Trophoblast cell (in vitro differentiated cells and primary cell): ENCODE results near the gene ABCC4.

Experiments used
- DNase-seq, 2 donors: peaks; one replicate each; pipeline ENCODE4 v3.0.0-alpha.2; 2016
- H2AFZ ChIP-seq: 2 replicates; pipeline ENCODE4 v1.6.1; 2013; ENCODE audit warnings: low read length, moderate library complexity, mild to moderate bottlenecking; ENCODE audit not compliant: insufficient read depth, poor library complexity
- H2AK5ac ChIP-seq: 2 replicates; pipeline ENCODE4 v1.6.1; 2013; ENCODE audit warnings: mild to moderate bottlenecking, low read length
- H2BK120ac ChIP-seq: 2 replicates; pipeline ENCODE4 v1.6.1; 2013; ENCODE audit warnings: low read length, mild to moderate bottlenecking, moderate library complexity; ENCODE audit not compliant: insufficient read depth, poor library complexity
- H2BK12ac ChIP-seq: 2 replicates; pipeline ENCODE4 v1.6.1; 2013; ENCODE audit warnings: mild to moderate bottlenecking, low read length, moderate library complexity
- H2BK5ac ChIP-seq: 2 replicates; pipeline ENCODE4 v1.6.1; 2013; ENCODE audit warnings: low read length, low read depth, moderate library complexity, mild to moderate bottlenecking; ENCODE audit not compliant: poor library complexity
- H3K14ac ChIP-seq: 2 replicates; pipeline ENCODE4 v1.6.1; 2013; ENCODE audit warnings: mild to moderate bottlenecking, low read length
- H3K18ac ChIP-seq: 2 replicates; pipeline ENCODE4 v1.6.1; 2013; ENCODE audit warnings: mild to moderate bottlenecking, low read length
- H3K23ac ChIP-seq: 2 replicates; pipeline ENCODE4 v1.6.1; 2013; ENCODE audit warnings: low read length
- H3K27ac ChIP-seq: 2 replicates; pipeline ENCODE4 v1.5.1; 2013; ENCODE audit warnings: low read depth, mild to moderate bottlenecking, inconsistent platforms, low read length, moderate library complexity
- H3K27me3 ChIP-seq: 2 replicates; pipeline ENCODE4 v1.6.1; 2013; ENCODE audit warnings: inconsistent platforms, mild to moderate bottlenecking, low read length, moderate library complexity; ENCODE audit not compliant: insufficient read depth
- H3K36me3 ChIP-seq, 2 experiments: 1 replicate in 1 of 2; 2 replicates in 1 of 2; pipeline ENCODE4 v1.6.1; 2013; ENCODE audit warnings: low read length in 2 of 2, mild to moderate bottlenecking in 2 of 2, moderate library complexity in 1 of 2; ENCODE audit not compliant: insufficient read depth in 2 of 2, control insufficient read depth in 1 of 2
- H3K4ac ChIP-seq: 2 replicates; pipeline ENCODE4 v1.6.1; 2013; ENCODE audit warnings: low read depth, mild to moderate bottlenecking, low read length, moderate library complexity
- H3K4me1 ChIP-seq, 2 experiments: 1 replicate in 1 of 2; 2 replicates in 1 of 2; pipeline ENCODE4 v1.6.1; 2013; ENCODE audit warnings: low read length in 2 of 2, mild to moderate bottlenecking in 2 of 2, moderate library complexity in 1 of 2; ENCODE audit not compliant: insufficient read depth in 2 of 2, control insufficient read depth in 1 of 2
- H3K4me2 ChIP-seq: 2 replicates; pipeline ENCODE4 v1.6.1; 2013; ENCODE audit warnings: inconsistent platforms, mild to moderate bottlenecking, low read length, moderate library complexity
- H3K4me3 ChIP-seq: 2 replicates; pipeline ENCODE4 v1.5.1; 2013; ENCODE audit warnings: mild to moderate bottlenecking, low read depth, low read length, inconsistent platforms
- H3K79me1 ChIP-seq: one replicate; pipeline ENCODE4 v1.6.1; 2013; ENCODE audit warnings: low read length
- H3K79me2 ChIP-seq: 2 replicates; pipeline ENCODE4 v1.6.1; 2013; ENCODE audit warnings: low read length, mild to moderate bottlenecking; ENCODE audit not compliant: control insufficient read depth, insufficient read depth, poor library complexity
- H3K9ac ChIP-seq: 2 replicates; pipeline ENCODE4 v1.6.1; 2013; ENCODE audit warnings: mild to moderate bottlenecking, low read length
- H3K9me3 ChIP-seq: 2 replicates; pipeline ENCODE4 v1.6.1; 2013; ENCODE audit warnings: low read depth, mild to moderate bottlenecking, control low read depth, inconsistent platforms, low read length; ENCODE audit not compliant: insufficient read depth
- H4K12ac ChIP-seq: 2 replicates; pipeline ENCODE4 v1.6.1; 2013; ENCODE audit warnings: low read depth, mild to moderate bottlenecking, low read length, moderate library complexity
- H4K8ac ChIP-seq: 2 replicates; pipeline ENCODE4 v1.6.1; 2013; ENCODE audit warnings: low read depth, mild to moderate bottlenecking, low read length, moderate library complexity
- H4K91ac ChIP-seq: one replicate; pipeline ENCODE4 v1.6.1; 2013; ENCODE audit warnings: low read depth, mild to moderate bottlenecking, low read length, moderate library complexity
- WGBS: extraction: QIAGEN DNeasy Blood & Tissue Kit; methylation state at CpG from one replicate; pipeline ENCODE4 v1.1.7; 2013; ENCODE audit warnings: missing lambda C conversion rate; ENCODE audit not compliant: insufficient read length, insufficient coverage; ENCODE audit errors: extremely low coverage; 5-methylcytosine and 5-hydroxymethylcytosine counted together

Gene ABCC4

GRCh38 chr13:95123726-95124125, 177.5 kb downstream of the ABCC4 start:
- no peak overlapping the region for H2AK5ac ChIP-seq
- no CpG with 5 or more reads among the region's 7 CpGs for WGBS
- no peaks in the 10 kb centered on the region for H3K4me1 ChIP-seq
- no peaks in the 10 kb centered on the region for H3K27me3 ChIP-seq
- H3K79me1 ChIP-seq = no peaks in the 10 kb centered on the region
- no peaks in the 10 kb centered on the region for H3K36me3 ChIP-seq
- H3K18ac ChIP-seq = no peak overlapping the region
- H2AFZ ChIP-seq = no peak overlapping the region
- H2BK120ac ChIP-seq = no peak overlapping the region
- no peak overlapping the region for H2BK5ac ChIP-seq
- H3K9me3 ChIP-seq = no peaks in the 10 kb centered on the region
- H3K4ac ChIP-seq = no peak overlapping the region
- DNase-seq = no peak
- H2BK12ac ChIP-seq = no peak overlapping the region
- H4K12ac ChIP-seq = no peak overlapping the region
- H3K23ac ChIP-seq = no peak overlapping the region
- H3K27ac ChIP-seq = no peak overlapping the region
- H3K4me2 ChIP-seq = no peak overlapping the region
- no peak overlapping the region for H3K4me3 ChIP-seq
- H3K9ac ChIP-seq = no peak overlapping the region
- H3K79me2 ChIP-seq = no peaks in the 10 kb centered on the region
- H4K91ac ChIP-seq = no peak overlapping the region
- H4K8ac ChIP-seq = no peak overlapping the region
- no peak overlapping the region for H3K14ac ChIP-seq

- Histone ChIP-seq H2BK5ac (no peak overlapping the region), H3K18ac (no peak overlapping the region), H3K4ac (no peak overlapping the region), H2BK12ac (no peak overlapping the region), H4K12ac (no peak overlapping the region), H3K9ac (no peak overlapping the region), H4K91ac (no peak overlapping the region), H2AK5ac (no peak overlapping the region), H3K14ac (no peak overlapping the region), H3K79me2 (no peaks in the 10 kb centered on the region), H2AFZ (no peak overlapping the region), H3K36me3 (no peaks in the 10 kb centered on the region), H3K4me3 (no peak overlapping the region), H2BK120ac (no peak overlapping the region), H3K23ac (no peak overlapping the region), H3K27ac (no peak overlapping the region), H3K9me3 (no peaks in the 10 kb centered on the region), H3K27me3 (no peaks in the 10 kb centered on the region), H4K8ac (no peak overlapping the region), H3K4me2 (no peak overlapping the region), H3K4me1 (no peaks in the 10 kb centered on the region), H3K79me1 (no peaks in the 10 kb centered on the region)
- WGBS = 100% methylated on average over 3 of the region's 4 CpGs
- DNase-seq = no peak
Measured at GRCh38 chr13:95122063-95122462, 179.2 kb downstream of the ABCC4 start.

DNA sequence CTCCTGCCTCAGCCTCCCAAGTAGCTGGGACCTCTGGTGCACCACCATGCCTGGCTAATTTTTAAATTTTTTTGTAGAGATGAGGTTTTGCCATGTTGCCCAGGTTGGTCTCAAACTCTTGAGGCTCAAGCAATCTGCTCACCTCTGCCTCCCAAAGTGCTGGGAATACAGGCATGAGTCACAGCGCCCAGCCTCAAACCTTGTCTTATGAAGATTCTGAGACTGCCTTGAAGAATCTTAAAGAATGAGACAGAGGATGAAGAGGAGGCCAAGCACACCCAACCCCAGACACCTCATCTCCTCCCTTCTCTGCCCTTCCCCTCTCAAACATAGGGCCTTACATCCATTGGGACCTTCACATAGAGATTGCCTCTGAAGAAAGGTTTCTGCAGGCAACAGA, 179.7 kb downstream of the ABCC4 start:
- no peak for DNase-seq
- H3K4me1 ChIP-seq = no peaks in the 10 kb centered on the region
- no peaks in the 10 kb centered on the region for H3K36me3 ChIP-seq
- no peak overlapping the region for H4K12ac ChIP-seq
- no peaks in the 10 kb centered on the region for H3K9me3 ChIP-seq
- H2BK120ac ChIP-seq = no peak overlapping the region
- no peak overlapping the region for H2AK5ac ChIP-seq
- no peak overlapping the region for H3K14ac ChIP-seq
- whole genome bisulfite sequencing = no CpG with 5 or more reads among the region's 1 CpG
- H3K4me3 ChIP-seq = no peak overlapping the region
- no peaks in the 10 kb centered on the region for H3K27me3 ChIP-seq
- no peak overlapping the region for H4K8ac ChIP-seq
- H3K79me1 ChIP-seq = no peaks in the 10 kb centered on the region
- no peak overlapping the region for H3K23ac ChIP-seq
- H4K91ac ChIP-seq = no peak overlapping the region
- H3K18ac ChIP-seq = no peak overlapping the region
- no peak overlapping the region for H2BK5ac ChIP-seq
- H3K4ac ChIP-seq = no peak overlapping the region
- no peak overlapping the region for H2AFZ ChIP-seq
- H3K9ac ChIP-seq = no peak overlapping the region
- H3K79me2 ChIP-seq = no peaks in the 10 kb centered on the region
- H3K27ac ChIP-seq = no peak overlapping the region
- H2BK12ac ChIP-seq = no peak overlapping the region
- H3K4me2 ChIP-seq = no peak overlapping the region

DNA sequence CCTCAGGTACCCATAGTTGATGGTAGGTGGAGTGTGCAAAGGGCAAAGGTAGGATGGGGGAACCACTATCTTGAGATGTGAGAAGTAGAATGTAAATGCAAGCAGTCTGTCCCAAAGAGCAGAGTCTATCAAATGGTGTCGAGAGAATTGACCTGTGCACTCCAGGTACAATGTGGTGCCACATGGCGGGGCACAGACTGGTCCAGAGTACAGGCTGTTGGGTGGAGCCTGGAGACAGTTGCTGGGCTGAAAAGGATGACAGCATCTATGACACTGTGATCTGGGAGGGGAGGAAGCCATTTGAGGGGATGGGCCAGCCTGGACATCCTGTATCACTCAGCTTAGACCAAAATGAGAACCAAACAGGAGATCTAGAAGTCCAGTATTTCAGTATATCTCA, 180.6 kb downstream of the ABCC4 start:
- no peak overlapping the region for H3K4me2 ChIP-seq
- WGBS = no CpG with 5 or more reads among the region's 2 CpGs

More for the DNA sequence above, 180.6 kb downstream of the ABCC4 start:
- no peak overlapping the region for H3K14ac ChIP-seq
- H3K4me3 ChIP-seq = no peak overlapping the region
- no peak overlapping the region for H3K9ac ChIP-seq
- no peak overlapping the region for H3K23ac ChIP-seq
- H2AK5ac ChIP-seq = no peak overlapping the region
- H3K18ac ChIP-seq = no peak overlapping the region
- H2BK12ac ChIP-seq = no peak overlapping the region
- H2AFZ ChIP-seq = no peak overlapping the region
- H3K36me3 ChIP-seq = no peaks in the 10 kb centered on the region
- H4K91ac ChIP-seq = no peak overlapping the region
- H3K79me2 ChIP-seq = no peaks in the 10 kb centered on the region
- H2BK120ac ChIP-seq = no peak overlapping the region
- H4K8ac ChIP-seq = no peak overlapping the region
- no peaks in the 10 kb centered on the region for H3K9me3 ChIP-seq
- no peak overlapping the region for H4K12ac ChIP-seq
- no peaks in the 10 kb centered on the region for H3K4me1 ChIP-seq
- no peaks in the 10 kb centered on the region for H3K79me1 ChIP-seq
- H3K4ac ChIP-seq = no peak overlapping the region
- no peak for DNase-seq
- H2BK5ac ChIP-seq = no peak overlapping the region
- no peaks in the 10 kb centered on the region for H3K27me3 ChIP-seq
- no peak overlapping the region for H3K27ac ChIP-seq
